Heart left ventricle (tissue), 13 donors: Measurements from ENCODE around the gene HTT.

Source experiments
- CTCF ChIP-seq, 12 donors: fragments of 200-600 bp; sonication (generic) in 4 of 12; IDR thresholded peaks; one replicate each; pipeline versions ENCODE4 v1.5.0 to v1.8.0; 2018 to 2022; ENCODE audit warnings: antibody characterized with exemption in 12 of 12, mild to moderate bottlenecking in 5 of 12
- POLR2A ChIP-seq, 2 donors: fragments of 450-650 bp; IDR thresholded peaks; one replicate each; pipeline ENCODE4 v1.6.1; 2017; ENCODE audit warnings: antibody characterized with exemption in 2 of 2, mild to moderate bottlenecking in 2 of 2, moderate library complexity in 2 of 2
- donor health status: ischemic (EF 13 %, LVEDD 7.1; RV severe dilation, severe dysfunction).
- donor health status: DM: no; HTN: yes; CAD: no.
- donor health status: DM: no; HTN: no; CAD: no.
- donor health status: ischemic (EF 25% LVEDD 6.9; RV normal size, moderate dysfunction).
- donor health status: ischemic (EF 25% LVEDD 5.7; RV mildly dilated, moderate dysfunction).
- donor health status: ischemic (EF 35%, LVEDD 5.7; RV mildly dilated, moderate dysfunction).
- donor health status: nonischemic (EF 11% LVEDD 7.7; RV severe dilation, severe dysfunction).
- donor health status: DM: yes; HTN: yes; CAD: no.
- donor health status: PGD.
- donor health status: ischemic (EF 29% LVEDD 5.4; RV normal size, mild dysfunction).
- donor health status: nonischemic (EF 23%, LVEDD 6.1; RV moderate dilation, normal function).

GRCh38 chr4:3176367-3177229, 102.1 kb downstream of the HTT start:
- TF ChIP-seq CTCF (IDR thresholded peaks at IDR 0.05) (no peak), POLR2A (IDR thresholded peaks at IDR 0.05) (no peak)
